Stimulated activated CD4-positive, alpha-beta T cell treated with anti-CD3 and anti-CD28 coated beads, Interleukin-1b, Interleukin-23, amount 100 ng/mL, for 1 hour (primary cell): ENCODE measurements around the gene FRY.

Experiments
- DNase-seq, 2 donors: peaks; one replicate each; pipeline ENCODE4 v3.0.0-alpha.2; 2020; ENCODE audit warnings: low read depth in 2 of 2

The FRY gene

DNA sequence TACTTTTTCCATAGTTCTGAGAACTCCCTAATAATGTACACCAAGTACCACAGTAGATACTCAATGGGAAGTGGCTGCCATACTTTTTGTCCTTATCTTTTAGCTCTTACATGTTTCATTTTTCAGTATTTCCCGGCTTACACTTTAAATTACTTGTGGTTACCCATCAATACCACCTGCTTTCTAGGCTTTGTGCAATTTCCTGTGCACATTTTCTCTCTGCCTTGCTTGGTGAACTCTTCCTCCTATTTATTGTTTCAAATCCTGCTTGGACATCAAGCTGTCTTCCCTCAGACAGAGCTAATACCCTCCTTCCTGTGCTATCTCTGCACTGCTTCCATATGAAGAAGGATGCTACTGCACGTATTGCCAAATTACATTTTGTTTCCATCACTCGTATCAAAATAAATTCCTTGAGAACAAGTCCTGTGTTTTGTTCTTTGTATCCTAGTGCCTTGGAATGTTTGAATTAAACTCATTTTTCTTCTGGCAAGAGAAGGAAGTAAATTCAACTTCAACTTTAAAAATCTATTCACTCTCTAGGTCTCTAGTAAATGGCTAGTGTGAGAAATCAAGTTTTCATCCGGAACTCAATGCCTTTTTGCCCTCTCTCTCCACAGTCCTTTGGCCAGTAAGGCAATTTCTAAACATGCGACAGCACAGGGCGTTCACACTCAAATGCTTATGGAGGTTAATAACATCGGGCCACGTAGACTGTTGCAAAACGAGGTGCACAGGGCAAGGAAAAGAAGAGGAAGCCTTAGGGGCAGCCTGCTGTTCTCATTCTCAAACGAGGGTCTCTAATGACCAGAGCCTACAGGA lies 277.9 kb downstream of the FRY start:
- no peak for DNase-seq

DNA sequence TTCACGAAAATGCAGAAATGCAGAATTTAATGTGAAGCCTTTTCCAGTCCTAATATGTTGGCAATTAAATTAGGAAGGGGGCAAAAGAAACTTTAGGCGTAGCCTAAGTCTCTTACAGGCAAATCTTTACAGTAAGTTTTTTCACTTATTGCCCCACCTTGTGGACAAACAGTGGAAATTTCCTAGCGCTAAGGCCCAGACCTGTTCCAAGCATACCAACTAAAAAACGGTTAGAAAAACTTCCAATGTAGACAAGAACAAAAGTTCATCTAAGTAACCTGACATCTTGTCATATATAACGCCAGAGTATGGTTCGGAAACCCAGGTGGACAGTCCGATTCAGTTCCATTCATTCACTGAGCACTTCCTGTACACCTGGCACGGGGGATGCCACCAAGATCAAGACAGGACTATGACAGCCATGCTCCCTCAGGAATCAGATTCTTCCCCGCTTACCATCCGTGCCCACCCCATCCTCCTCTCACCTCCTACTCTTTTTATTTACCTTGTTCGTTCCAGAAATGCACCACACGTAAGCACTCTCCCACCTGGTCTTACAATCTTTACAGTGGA lies 278.6 kb downstream of the FRY start:
- no peak for DNase-seq

DNA sequence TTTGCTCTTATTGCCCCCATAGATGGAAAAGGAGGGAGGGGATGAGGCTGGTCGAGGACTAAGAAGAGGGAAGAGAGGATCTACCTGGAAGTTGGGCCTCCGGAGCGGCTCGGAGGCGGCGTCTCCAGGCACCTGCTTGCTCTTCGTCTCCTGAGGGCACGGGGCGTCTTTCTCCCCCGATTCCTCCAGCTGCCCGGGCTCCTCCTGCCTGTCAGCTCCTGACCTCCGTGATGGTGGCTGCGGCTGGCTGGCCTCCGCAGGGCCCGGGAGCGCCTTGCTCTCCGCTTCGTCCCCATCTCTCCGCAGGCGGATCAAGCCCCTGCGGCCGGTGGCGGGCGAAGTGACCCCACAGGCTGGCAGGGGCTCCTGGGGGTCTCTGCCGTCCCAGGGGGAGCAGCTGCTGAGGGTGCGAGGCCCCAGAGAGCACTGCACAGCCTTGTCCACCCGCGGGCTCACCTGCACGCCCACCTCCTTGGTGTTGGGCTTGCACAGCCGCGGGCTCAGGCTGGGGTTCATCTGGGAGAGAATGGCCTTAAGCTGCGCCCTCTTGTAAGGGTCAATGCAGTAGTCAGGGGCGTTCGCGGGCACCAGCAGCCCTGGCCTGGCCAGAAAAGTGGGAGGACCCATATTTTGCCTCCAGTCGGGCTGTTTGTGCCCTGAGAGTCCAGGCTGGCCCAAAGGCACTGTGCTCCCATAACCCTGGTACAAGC lies 279.8 kb downstream of the FRY start:
- DNase-seq: no peak

GRCh38 chr13:32314271-32315237 lies 283.0 kb downstream of the FRY start:
- no peak for DNase-seq

DNA sequence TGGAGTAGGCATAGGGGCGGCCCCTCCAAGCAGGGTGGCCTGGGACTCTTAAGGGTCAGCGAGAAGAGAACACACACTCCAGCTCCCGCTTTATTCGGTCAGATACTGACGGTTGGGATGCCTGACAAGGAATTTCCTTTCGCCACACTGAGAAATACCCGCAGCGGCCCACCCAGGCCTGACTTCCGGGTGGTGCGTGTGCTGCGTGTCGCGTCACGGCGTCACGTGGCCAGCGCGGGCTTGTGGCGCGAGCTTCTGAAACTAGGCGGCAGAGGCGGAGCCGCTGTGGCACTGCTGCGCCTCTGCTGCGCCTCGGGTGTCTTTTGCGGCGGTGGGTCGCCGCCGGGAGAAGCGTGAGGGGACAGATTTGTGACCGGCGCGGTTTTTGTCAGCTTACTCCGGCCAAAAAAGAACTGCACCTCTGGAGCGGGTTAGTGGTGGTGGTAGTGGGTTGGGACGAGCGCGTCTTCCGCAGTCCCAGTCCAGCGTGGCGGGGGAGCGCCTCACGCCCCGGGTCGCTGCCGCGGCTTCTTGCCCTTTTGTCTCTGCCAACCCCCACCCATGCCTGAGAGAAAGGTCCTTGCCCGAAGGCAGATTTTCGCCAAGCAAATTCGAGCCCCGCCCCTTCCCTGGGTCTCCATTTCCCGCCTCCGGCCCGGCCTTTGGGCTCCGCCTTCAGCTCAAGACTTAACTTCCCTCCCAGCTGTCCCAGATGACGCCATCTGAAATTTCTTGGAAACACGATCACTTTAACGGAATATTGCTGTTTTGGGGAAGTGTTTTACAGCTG lies 283.9 kb downstream of the FRY start, which contains the start of the genes BRCA2 and ZAR1L:
BRCA2 (plus strand) TSS at position 271 of the 790 bp plus-strand sequence. CDS start 953 bp downstream, outside the sequence.
ZAR1L (minus strand) TSS at position 126 of the 790 bp plus-strand sequence. CDS start 3,438 bp downstream, outside the sequence.
- DNase-seq: peak; percentile 59 to 69

- DNase-seq: no peak
Observed at GRCh38 chr13:32316028-32316339, 284.4 kb downstream of the FRY start.

GRCh38 chr13:32316501-32316900 lies 284.9 kb downstream of the FRY start:
- no peak for DNase-seq

GRCh38 chr13:32317716-32318465 lies 286.3 kb downstream of the FRY start:
- DNase-seq: no peak

DNA sequence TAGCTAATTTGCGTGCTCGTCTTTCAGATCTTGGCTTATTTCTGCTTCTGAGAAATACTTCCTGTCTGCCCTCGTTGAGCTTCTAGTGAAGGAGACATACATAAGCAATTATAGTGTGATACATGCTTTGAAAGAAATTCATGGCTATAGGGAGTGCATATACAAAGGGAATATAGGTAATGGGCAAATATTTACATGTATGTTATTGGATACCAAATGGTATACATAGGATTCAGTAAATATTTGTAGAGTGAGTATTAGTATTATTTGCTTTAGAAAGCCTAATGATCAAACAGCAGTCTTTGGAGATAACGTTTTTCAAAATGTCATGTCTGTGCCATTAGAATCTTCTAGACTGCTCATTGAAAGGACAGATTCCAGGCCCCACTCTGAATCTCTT lies 289.0 kb downstream of the FRY start:
- no peak for DNase-seq

- no peak for DNase-seq
Observed at GRCh38 chr13:32323912-32324311, 292.3 kb downstream of the FRY start.

GRCh38 chr13:32330441-32330840 lies 298.9 kb downstream of the FRY start:
- DNase-seq: no peak

GRCh38 chr13:32334671-32335070 lies 303.1 kb downstream of the FRY start:
- DNase-seq: no peak

DNA sequence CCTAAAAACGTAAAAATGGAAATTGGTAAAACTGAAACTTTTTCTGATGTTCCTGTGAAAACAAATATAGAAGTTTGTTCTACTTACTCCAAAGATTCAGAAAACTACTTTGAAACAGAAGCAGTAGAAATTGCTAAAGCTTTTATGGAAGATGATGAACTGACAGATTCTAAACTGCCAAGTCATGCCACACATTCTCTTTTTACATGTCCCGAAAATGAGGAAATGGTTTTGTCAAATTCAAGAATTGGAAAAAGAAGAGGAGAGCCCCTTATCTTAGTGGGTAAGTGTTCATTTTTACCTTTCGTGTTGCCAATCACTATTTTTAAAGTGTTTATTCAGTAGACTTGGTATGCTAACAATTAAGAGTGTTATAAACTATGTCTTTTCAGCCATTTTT lies 309.3 kb downstream of the FRY start:
- no peak for DNase-seq

DNA sequence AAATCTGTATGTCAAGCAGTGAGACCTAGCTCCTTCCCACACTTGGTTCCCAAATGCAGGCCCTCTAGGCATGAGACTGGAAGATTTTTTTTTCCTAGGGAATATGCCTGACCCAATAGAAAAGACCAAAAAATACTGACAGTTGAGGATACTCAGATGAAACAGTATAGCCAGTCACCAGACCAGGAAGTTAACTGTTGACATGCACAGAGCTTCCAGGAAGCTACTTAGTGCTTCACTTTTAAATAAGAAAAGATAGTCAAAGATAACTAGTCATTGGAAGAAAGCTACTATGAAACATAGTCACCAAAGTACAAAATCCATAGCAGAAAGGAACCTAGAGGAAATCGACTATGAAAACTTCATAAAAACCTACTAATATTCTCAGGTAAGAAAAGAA lies 316.1 kb downstream of the FRY start:
- no peak for DNase-seq
